ENCODE measurements around the gene OR52B2. TPM values are rescaled to one million over a fixed set of nuclear protein-coding genes. Genes with fewer than 3 reads are reported as not detected.

Gene OR52B2
- total RNA-seq (2021) (not detected in 2 replicates), Bru-seq, nascent RNA (percentile 9 among the genes with signal in this experiment), BruChase-seq, experiment 1, labeled RNA remaining after a 2-hour chase (percentile 24 among the genes with signal in this experiment), BruChase-seq, experiment 2, labeled RNA remaining after a 6-hour chase (percentile 31 among the genes with signal in this experiment)
- long read RNA-seq, result 0 reads

DNA sequence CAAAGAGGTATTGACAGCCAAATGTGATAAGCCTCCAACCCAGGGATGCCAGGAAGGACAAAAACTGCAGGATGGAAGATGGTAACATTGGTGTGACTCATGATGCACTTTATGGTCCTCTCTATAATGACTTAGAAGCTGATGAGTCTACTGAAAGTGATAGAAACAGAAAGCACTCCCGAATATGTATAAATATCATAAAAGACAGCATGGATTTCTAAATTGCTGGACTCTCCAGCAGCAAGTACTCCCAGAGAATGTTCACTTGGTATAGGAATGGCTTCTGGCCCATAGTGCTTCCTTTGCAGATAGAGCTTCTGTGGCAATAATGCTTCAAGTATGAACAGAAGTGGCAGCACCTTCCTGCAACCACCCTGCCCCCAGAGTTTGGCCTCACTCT, at the start of gene OR52B2:
Gene OR52B2 (minus strand): TSS at position 101 of the 400 bp plus-strand sequence. CDS start 0 bp downstream, at position 101.
- intact Hi-C loops (cut with micrococcal nuclease; ENCODE audit: unreplicated experiment), result no loop called here
- Histone ChIP-seq H3K9me3 (ENCODE audit: low read depth, low read length, poor library complexity, severe bottlenecking) (no peaks in the 10 kb centered on the region), H3K4me3 (ENCODE audit: low read depth, low read length, poor library complexity, severe bottlenecking) (no peak within 1 kb of the TSS), H3K27me3 (replicated peaks; ENCODE audit: insufficient read depth, low read depth, low read length, poor library complexity) (peaks cover 6% of the 10 kb centered on the region), H3K36me3 (ENCODE audit: insufficient read depth, low read length, poor library complexity, severe bottlenecking) (no peaks in the 10 kb centered on the region), H3K4me1 (ENCODE audit: insufficient read depth, low read length, poor library complexity, severe bottlenecking) (no peaks in the 10 kb centered on the region), H3K27ac (ENCODE audit: low read depth, low read length, poor library complexity, severe bottlenecking) (no peak within 1 kb of the TSS)
- ChIA-PET POLR2A (ENCODE audit: low non-redundant PET) (no interaction called here), CTCF (no interaction called here)
- no peak for DNase-seq (ENCODE audit: low spot score)
- BruUV-seq (replicated peaks), result no TSS peak
- TF ChIP-seq EZH2 (IDR thresholded peaks at IDR 0.05; ENCODE audit: borderline replicate concordance, low read depth, low read length, poor library complexity, severe bottlenecking), result no peak
- TF ChIP-seq, protein P1, sequence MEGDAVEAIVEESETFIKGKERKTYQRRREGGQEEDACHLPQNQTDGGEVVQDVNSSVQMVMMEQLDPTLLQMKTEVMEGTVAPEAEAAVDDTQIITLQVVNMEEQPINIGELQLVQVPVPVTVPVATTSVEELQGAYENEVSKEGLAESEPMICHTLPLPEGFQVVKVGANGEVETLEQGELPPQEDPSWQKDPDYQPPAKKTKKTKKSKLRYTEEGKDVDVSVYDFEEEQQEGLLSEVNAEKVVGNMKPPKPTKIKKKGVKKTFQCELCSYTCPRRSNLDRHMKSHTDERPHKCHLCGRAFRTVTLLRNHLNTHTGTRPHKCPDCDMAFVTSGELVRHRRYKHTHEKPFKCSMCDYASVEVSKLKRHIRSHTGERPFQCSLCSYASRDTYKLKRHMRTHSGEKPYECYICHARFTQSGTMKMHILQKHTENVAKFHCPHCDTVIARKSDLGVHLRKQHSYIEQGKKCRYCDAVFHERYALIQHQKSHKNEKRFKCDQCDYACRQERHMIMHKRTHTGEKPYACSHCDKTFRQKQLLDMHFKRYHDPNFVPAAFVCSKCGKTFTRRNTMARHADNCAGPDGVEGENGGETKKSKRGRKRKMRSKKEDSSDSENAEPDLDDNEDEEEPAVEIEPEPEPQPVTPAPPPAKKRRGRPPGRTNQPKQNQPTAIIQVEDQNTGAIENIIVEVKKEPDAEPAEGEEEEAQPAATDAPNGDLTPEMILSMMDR (conservative IDR thresholded peaks at IDR 0.05; ENCODE audit: low read depth, low read length), result no peak

DNA sequence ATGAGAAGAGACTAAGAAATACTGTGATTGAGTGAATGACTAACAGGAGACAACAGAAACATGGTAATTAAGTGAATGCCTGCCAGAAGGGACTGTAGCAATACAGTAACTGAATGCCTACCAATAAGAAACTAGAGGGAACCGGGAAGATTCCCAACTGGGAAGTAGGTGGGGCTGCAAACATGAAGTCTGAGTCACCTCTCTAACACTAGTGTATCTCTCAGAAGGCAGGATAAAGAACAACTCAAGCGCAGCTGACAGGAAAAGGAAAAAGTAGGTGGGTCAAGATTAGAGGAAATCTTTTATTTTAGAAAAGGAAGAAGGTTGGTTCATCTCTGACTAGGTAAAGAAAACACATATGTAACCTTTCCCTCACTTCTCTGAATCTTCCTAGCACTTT, 49.2 kb upstream of the OR52B2 start:
- TF ChIP-seq, protein P1 (conservative IDR thresholded peaks at IDR 0.05; ENCODE audit: low read depth, low read length), result no peak
- no peak for TF ChIP-seq EZH2 (IDR thresholded peaks at IDR 0.05; ENCODE audit: borderline replicate concordance, low read depth, low read length, poor library complexity, severe bottlenecking)
- intact Hi-C loops (cut with micrococcal nuclease; ENCODE audit: unreplicated experiment), result no loop called here
- no peaks in the 10 kb centered on the region for H3K27me3 ChIP-seq (replicated peaks; ENCODE audit: insufficient read depth, low read depth, low read length, poor library complexity)
- H3K36me3 ChIP-seq (ENCODE audit: insufficient read depth, low read length, poor library complexity, severe bottlenecking), result peaks cover 37% of the 10 kb centered on the region
- no peaks in the 10 kb centered on the region for H3K4me1 ChIP-seq (ENCODE audit: insufficient read depth, low read length, poor library complexity, severe bottlenecking)
- no peak overlapping the region for H3K27ac ChIP-seq (ENCODE audit: low read depth, low read length, poor library complexity, severe bottlenecking)
- no peak overlapping the region for H3K4me3 ChIP-seq (ENCODE audit: low read depth, low read length, poor library complexity, severe bottlenecking)
- ChIA-PET POLR2A (ENCODE audit: low non-redundant PET) (no interaction called here), CTCF (no interaction called here)
- DNase-seq (ENCODE audit: low spot score), result peak; percentile 72
- no TSS peak for BruUV-seq (replicated peaks)
- no peaks in the 10 kb centered on the region for H3K9me3 ChIP-seq (ENCODE audit: low read depth, low read length, poor library complexity, severe bottlenecking)

DNA sequence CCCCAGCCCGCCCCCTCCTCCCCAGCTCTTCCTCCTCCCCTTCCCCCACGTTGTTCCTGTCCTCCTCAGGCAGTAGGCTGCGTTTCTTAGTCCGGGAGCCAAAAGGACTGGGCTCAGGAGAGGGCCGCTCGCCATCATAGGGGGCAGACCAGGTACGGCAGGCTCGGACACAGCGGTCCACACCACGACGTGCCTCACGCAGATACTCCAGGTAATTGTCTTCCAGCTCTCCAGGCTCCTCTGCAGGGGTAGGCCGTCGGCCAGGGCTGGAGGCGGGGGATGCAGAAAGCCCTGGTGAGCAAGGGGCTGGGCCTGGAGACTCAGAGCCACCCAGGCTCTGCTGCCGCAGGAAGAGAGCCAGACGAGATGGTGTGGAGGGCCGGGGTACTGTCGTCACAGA, 47.6 kb upstream of the OR52B2 start:
- ChIA-PET POLR2A (ENCODE audit: low non-redundant PET) (no interaction called here), CTCF (no interaction called here)
- Histone ChIP-seq H3K9me3 (ENCODE audit: low read depth, low read length, poor library complexity, severe bottlenecking) (no peaks in the 10 kb centered on the region), H3K4me3 (ENCODE audit: low read depth, low read length, poor library complexity, severe bottlenecking) (no peak overlapping the region), H3K27me3 (replicated peaks; ENCODE audit: insufficient read depth, low read depth, low read length, poor library complexity) (no peaks in the 10 kb centered on the region), H3K36me3 (ENCODE audit: insufficient read depth, low read length, poor library complexity, severe bottlenecking) (peaks cover 25% of the 10 kb centered on the region), H3K27ac (ENCODE audit: low read depth, low read length, poor library complexity, severe bottlenecking) (no peak overlapping the region), H3K4me1 (ENCODE audit: insufficient read depth, low read length, poor library complexity, severe bottlenecking) (no peaks in the 10 kb centered on the region)
- no peak for DNase-seq (ENCODE audit: low spot score)
- TF ChIP-seq, protein P1 (conservative IDR thresholded peaks at IDR 0.05; ENCODE audit: low read depth, low read length), result no peak
- TF ChIP-seq EZH2 (IDR thresholded peaks at IDR 0.05; ENCODE audit: borderline replicate concordance, low read depth, low read length, poor library complexity, severe bottlenecking), result no peak
- BruUV-seq (replicated peaks), result no TSS peak
- intact Hi-C loops (cut with micrococcal nuclease; ENCODE audit: unreplicated experiment), result no loop called here

All from A673 (cell line).